Fibroblast of peridontal ligament (primary cell): ENCODE data around the gene SLC25A2.
"Not testable (repeated sequence)": the region's sequence is repeated elsewhere in the genome, so short reads cannot be mapped to it uniquely, and the experiment has no call there.

Experiments used
- DNase-seq: peaks from one replicate; pipeline ENCODE4 v3.0.0-alpha.2; 2010; ENCODE audit errors: extremely low read depth

The SLC25A2 gene

GRCh38 chr5:141303756-141304155 is at the start of gene SLC25A2:
Gene SLC25A2 (minus strand): TSS chr5:141304049. CDS start chr5:141303865, 184 bp downstream.
- DNase-seq: no peak

DNA sequence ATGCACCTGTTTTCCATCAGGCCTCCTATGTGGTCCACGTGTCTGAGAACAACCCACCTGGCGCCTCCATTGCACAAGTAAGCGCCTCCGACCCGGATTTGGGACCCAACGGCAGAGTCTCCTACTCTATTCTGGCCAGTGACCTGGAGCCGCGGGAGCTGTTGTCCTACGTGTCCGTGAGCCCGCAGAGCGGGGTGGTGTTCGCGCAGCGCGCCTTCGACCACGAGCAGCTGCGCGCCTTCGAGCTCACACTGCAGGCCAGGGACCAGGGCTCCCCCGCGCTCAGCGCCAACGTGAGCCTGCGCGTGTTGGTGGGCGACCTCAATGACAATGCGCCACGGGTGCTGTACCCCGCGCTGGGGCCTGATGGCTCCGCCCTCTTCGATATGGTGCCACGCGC is 47.7 kb upstream of the SLC25A2 start:
- no peak for DNase-seq

DNA sequence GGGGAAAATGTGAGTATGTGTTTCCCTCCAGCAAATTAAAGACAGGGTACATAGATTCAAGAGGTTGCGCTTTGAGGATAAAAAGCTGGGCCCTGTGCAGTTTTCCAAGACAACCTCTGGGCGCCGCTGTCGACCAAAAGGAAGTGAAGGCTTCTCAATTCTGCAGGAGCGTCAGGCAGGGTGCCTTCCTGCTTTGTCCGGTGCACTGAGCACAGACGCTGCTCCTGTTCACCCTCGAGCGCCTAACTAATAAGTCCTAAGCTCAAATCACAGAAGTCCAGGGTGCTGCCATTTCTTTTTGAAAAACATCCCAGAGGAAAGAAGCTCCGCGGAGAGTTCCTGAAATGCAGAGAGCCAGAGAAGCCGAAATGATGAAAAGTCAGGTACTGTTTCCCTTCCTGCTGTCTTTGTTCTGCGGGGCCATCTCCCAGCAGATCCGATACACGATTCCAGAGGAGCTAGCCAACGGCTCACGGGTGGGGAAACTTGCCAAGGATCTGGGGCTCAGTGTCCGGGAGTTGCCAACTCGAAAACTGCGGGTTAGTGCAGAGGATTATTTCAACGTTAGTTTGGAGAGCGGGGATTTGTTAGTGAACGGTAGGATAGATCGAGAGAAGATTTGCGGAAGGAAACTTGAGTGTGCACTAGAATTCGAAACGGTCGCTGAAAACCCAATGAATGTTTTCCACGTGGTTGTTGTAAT is 46.2 kb upstream of the SLC25A2 start, which contains the start of gene PCDHGB1:
TSS of gene PCDHGB1 (plus strand) at position 183 of the 703 bp plus-strand sequence. CDS start at position 345, 162 bp downstream.
- DNase-seq: peak; percentile 64

- DNase-seq: not testable (repeated sequence)
Observed at GRCh38 chr5:141346017-141346416, 42.2 kb upstream of the SLC25A2 start.

- no peak for DNase-seq
Observed at GRCh38 chr5:141345327-141345726, 41.5 kb upstream of the SLC25A2 start.

GRCh38 chr5:141343953-141344463 is 40.2 kb upstream of the SLC25A2 start:
- DNase-seq: no peak

- peak; percentile 55 for DNase-seq
Observed at GRCh38 chr5:141343242-141343952, 39.5 kb upstream of the SLC25A2 start, which contains the start of gene PCDHGA3. Gene PCDHGA3 (plus strand): TSS chr5:141343829. CDS start chr5:141344034, 205 bp downstream.

DNA sequence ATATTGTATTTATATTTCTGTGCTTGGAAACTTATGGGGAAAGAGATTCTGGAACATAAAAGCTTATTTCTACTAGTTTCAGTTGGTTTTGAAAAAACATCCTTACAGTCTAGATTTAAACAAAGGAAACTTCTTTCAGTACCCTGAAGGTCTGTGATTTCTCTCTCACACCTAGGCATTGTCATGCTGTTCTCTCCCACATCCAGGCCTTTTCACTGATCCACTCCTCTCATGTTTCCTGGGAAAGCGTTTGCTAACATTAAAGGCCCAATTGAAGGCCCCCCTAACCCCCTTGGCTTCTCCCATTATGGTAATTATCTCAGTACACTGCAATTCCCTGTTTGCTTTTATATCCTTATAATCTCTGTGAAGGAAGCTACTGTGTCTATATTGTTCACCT is 38.9 kb upstream of the SLC25A2 start:
- no peak for DNase-seq

DNA sequence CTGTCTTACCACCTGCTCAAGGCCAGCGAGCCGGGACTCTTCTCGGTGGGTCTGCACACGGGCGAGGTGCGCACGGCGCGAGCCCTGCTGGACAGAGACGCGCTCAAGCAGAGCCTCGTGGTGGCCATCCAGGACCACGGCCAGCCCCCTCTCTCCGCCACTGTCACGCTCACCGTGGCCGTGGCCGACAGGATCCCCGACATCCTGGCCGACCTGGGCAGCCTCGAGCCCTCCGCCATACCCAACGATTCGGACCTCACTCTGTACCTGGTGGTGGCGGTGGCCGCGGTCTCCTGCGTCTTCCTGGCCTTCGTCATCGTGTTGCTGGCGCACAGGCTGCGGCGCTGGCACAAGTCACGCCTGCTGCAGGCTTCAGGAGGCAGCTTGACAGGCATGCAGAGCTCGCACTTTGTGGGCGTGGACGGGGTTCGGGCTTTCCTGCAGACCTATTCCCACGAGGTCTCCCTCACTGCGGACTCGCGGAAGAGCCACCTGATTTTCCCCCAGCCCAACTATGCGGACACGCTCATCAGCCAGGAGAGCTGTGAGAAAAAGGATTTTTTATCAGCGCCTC is 37.0 kb upstream of the SLC25A2 start:
- not testable (repeated sequence) for DNase-seq

DNA sequence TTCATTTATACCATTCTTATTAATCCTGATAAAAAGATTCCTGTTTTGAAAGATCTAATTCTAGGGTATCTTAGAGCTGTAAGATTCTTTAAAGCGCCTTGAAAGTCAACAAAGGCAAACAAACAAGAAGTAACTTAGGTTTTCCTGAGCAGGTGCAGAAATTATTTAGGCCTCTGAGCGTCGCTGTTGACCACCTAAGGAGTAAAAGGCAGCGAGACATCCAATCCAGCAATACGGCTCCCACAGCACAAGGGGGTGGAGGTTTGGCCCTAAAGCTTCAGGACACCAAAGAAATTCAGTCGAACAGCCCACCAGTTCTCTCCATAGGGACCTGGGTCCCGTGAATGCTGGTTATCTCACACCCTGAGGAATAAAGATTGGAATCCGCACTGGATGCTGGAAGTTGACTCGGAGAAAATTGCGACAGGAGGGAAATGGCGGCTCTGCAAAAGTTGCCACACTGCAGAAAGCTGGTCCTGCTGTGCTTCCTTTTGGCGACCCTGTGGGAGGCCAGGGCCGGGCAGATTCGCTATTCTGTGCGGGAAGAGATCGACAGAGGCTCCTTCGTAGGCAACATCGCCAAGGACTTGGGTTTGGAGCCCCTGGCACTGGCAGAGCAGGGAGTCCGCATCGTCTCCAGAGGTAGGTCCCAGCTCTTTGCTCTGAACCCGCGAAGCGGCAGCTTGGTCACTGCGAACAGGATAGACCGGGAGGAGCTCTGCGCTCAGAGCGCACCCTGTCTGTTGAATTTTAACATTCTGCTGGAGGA is 34.9 kb upstream of the SLC25A2 start, which contains the start of gene PCDHGA2:
TSS of gene PCDHGA2 (plus strand) at position 223 of the 769 bp plus-strand sequence.
- peak; percentile 62 for DNase-seq

GRCh38 chr5:141332571-141332970 is 28.7 kb upstream of the SLC25A2 start:
- DNase-seq: not testable (repeated sequence)

GRCh38 chr5:141330299-141331080 is 26.6 kb upstream of the SLC25A2 start, which contains the start of gene PCDHGA1:
Gene PCDHGA1 (plus strand): TSS chr5:141330514.
- peak; percentile 68 for DNase-seq

DNA sequence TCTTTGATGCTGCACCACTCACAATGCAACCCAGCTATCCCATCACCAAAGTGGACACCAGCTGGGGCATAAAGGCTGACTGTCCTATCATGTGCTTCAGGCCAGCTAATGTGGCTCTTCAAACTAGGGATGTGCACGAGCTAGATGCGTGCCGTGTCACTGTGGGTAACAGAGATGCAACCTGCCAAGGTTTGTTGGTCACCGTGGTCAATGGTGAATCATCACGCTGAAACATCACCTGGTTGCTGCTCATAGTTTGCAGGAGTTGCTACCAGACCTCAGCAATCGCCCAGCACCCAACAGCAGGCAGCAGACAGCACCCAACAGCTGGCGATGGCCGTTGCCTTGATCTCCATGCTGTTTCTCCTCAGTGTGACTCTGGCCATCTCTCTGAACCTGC is 24.4 kb upstream of the SLC25A2 start:
- no peak for DNase-seq

DNA sequence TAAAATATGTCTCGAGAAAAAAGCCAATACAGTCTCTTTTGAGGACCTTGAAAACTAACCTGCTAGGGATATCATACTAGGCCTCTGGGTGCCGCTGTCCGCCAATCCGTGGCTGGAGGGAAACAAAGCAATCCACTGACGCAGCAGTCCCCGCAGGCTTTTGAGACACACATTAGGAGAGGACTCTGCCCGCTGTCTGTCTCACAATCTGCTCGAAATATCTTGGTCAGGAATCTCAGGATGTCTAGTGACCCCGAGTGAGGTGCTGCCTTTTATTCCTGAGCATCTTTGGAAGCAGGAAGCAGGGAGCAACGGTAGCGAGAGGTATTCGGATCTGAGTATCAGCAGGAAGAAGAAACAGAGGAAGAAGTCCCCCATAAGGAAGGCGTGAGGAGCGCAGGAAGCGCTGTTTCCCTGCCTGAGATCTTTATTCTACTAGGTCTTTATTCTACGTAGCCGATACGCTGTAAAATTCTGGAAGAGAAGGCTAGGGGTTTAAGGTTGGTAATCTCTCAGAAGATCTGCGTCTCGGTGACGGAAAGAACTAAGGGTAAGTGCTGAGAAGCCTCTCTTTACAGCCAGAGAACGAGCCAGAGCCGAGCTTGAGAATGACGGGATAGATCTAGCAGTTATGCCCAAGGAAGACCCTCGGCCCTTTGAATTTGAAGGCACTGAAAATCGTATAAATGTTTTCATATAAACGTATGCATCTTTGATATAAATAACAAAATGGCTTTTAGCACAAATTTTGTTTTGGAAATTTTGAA is 22.4 kb upstream of the SLC25A2 start:
- peak; percentile 80 for DNase-seq

- no peak for DNase-seq
Observed at GRCh38 chr5:141322261-141322660, 18.4 kb upstream of the SLC25A2 start.

DNA sequence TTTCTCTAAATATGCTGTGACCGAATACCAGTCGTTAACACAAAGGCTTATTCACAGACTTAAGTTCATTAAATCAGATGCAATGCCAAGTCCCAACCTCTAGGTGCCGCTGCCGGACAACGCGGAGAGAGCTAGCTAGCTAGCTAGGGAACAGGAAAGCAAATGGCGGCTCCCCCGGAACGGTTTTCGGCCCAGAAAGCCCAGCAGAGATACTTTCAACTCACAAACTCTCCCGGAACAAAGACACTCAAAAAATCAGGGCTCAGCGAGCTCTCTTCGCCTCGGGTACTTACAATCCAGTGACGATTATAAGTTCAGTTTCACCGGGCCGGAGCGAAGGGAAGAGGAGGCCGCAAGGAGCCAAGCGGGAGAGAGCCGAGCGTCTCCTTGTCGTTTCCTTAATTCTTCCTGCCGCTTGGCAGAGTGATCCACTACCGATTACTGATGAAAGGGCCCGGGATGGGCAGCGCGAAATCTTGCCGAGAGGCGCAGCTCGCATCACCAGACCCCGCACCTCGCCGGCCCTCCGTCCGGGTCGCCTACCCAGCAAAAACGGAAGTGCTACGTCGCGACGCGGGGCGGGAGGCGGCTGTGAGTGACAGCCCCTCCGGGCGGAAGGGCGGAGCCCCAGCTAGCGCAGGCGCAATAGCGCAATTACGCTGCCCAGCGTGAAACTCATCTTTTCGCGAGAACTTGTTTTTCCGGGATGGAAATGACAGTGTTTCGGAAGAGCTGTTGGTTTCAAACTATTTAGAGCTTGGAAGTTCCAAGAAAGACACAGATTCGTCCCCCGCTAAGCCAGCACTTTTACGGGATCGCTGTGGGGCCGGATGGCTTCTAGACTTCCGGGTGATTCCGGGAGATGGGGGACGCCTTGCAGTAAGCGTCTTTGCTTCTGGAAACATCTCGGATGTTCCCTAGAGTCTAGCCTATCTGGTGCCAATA is 16.6 kb upstream of the SLC25A2 start, which contains the start of gene TAF7:
TSS of gene TAF7 (minus strand) at position 560 of the 945 bp plus-strand sequence. CDS start 740 bp downstream, outside the sequence.
- peak; percentile 96 for DNase-seq

- DNase-seq: no peak
Observed at GRCh38 chr5:141319699-141320098, 15.8 kb upstream of the SLC25A2 start.

DNA sequence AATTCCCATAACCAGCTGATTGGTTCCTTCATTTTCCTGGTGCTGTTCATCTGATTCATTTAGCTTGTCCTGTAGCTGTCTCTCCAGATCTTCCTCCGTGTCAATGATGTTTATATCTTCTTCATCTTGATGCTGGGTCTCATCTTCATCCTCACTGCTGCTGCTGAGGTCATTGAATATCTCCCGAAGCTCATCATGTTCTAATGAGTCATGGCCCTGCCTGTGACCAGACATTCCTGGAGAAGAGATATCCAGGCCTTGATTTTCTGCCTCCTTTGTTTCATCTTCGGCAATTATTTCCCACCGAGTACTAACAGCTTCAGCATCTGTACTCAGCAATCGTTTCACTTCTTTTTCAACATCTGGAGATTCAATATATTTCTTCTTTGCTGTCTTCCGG is 15.4 kb upstream of the SLC25A2 start:
- DNase-seq: no peak
